ENCODE data around the gene ZSWIM2. TPM values are rescaled to one million over a fixed set of nuclear protein-coding genes. Genes with fewer than 3 reads are reported as not detected.

Gene ZSWIM2
- total RNA-seq, 4 donors from 2014 or later: not detected

DNA sequence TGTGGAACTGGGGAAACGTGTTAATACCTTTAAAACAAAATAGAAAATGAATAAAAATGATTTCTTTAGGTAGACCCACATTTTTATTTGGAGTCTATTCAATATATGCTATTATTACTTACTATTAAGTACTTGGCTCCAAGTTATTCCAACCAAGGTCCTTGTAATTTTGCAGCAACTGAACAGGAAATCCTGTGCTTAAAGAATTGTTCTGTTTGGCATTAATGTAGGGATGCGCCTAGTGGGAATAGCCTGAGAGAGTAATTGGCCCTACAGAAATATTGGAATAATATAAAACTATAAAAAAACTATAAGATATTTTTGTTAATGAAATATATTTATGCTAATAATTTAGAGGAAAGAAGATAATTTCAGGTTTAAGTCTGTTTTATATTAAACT, 22.9 kb upstream of the ZSWIM2 start:
- H3K27me3 ChIP-seq: no peaks in the 10 kb centered on the region
- no peaks in the 10 kb centered on the region for H3K36me3 ChIP-seq
- WGBS, 2 donors: 73 to 85% methylated on average over 2 of the region's 2 CpGs
- no peak overlapping the region for H3K4me3 ChIP-seq
- no peak overlapping the region for H3K27ac ChIP-seq
- H3K4me1 ChIP-seq: peaks cover 0 to 5% (median 0%) of the 10 kb centered on the region in 4 donors
- DNase-seq (ENCODE audit: low spot score in 2 of 2): no peak
- H3K9me3 ChIP-seq: no peaks in the 10 kb centered on the region
- no peak for TF ChIP-seq EP300 (IDR thresholded peaks at IDR 0.05)
- TF ChIP-seq, protein P1, sequence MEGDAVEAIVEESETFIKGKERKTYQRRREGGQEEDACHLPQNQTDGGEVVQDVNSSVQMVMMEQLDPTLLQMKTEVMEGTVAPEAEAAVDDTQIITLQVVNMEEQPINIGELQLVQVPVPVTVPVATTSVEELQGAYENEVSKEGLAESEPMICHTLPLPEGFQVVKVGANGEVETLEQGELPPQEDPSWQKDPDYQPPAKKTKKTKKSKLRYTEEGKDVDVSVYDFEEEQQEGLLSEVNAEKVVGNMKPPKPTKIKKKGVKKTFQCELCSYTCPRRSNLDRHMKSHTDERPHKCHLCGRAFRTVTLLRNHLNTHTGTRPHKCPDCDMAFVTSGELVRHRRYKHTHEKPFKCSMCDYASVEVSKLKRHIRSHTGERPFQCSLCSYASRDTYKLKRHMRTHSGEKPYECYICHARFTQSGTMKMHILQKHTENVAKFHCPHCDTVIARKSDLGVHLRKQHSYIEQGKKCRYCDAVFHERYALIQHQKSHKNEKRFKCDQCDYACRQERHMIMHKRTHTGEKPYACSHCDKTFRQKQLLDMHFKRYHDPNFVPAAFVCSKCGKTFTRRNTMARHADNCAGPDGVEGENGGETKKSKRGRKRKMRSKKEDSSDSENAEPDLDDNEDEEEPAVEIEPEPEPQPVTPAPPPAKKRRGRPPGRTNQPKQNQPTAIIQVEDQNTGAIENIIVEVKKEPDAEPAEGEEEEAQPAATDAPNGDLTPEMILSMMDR (IDR thresholded peaks at IDR 0.05): no peak
- TF ChIP-seq POLR2A (IDR thresholded peaks at IDR 0.05): no peak

DNA sequence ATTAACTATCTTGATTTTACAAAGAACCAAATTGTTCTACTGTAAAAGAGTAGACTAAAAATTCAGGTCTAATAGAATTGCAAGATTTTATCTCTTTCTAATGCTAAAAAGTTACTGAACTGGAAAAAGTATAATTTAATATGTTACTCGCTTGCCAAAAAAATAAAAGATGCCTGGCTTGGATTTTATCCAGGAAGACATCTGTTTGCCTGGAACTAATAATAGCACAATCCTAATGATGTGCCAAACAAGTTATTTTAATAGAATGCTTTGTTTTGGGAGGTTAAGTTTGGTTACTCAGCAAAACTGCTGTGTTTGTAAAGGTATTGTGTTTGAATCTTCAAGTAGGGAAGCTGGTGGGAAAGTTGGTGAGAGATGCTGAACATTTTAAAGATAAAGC, 19.4 kb upstream of the ZSWIM2 start:
- no peaks in the 10 kb centered on the region for H3K36me3 ChIP-seq
- 46 to 54% methylated on average over 1 of the region's 1 CpG for WGBS, 2 donors
- no peak overlapping the region for H3K27ac ChIP-seq
- H3K9me3 ChIP-seq: no peaks in the 10 kb centered on the region
- TF ChIP-seq EP300 (IDR thresholded peaks at IDR 0.05): no peak
- TF ChIP-seq, protein P1 (IDR thresholded peaks at IDR 0.05): no peak
- no peak for TF ChIP-seq POLR2A (IDR thresholded peaks at IDR 0.05)
- DNase-seq (ENCODE audit: low spot score in 2 of 2): no peak
- no peaks in the 10 kb centered on the region for H3K27me3 ChIP-seq
- H3K4me1 ChIP-seq: peaks cover 0 to 5% (median 0%) of the 10 kb centered on the region in 4 donors
- H3K4me3 ChIP-seq: no peak overlapping the region

DNA sequence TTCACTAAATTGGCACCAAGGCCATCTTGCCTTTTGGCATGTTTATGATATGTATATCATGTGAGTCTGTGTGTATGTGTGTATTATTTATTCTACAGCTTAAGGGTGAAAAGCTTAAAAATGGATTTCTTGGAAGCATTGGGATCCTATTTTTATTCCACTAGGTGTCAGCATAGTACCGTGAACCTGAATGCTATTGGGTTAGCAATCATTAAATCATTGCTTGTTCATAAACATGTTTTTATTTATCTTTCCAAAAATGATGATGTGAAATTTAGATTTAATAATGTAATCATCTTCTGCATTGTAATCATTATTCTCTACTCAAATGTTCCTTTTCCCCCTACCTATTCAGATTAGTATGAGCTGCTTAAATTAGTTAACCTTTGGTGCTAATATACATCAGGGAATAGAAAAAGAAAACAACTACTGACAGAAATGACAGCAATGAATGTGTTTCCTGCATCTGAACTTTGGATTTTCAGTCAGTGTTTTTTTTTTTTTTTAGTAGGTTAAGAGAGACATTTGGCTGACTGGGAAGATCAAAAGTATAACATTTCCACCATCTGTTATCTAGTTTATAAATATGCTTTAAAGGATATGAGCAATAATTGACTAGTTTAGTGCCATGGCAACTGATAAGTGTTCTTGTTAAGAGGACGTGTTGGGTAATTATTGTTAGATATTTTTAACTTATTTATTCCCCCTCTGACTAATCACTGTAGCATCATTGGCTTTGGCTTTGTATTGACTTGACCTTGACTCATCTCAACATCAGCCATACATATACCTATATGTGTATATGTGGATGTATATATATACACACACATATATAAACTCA, 14.1 kb upstream of the ZSWIM2 start:
- Histone ChIP-seq H3K4me3 (no peak overlapping the region), H3K36me3 (no peaks in the 10 kb centered on the region), H3K9me3 (no peaks in the 10 kb centered on the region), H3K4me1 (peaks cover 0 to 5% (median 0%) of the 10 kb centered on the region in 4 donors), H3K27me3 (no peaks in the 10 kb centered on the region), H3K27ac (no peak overlapping the region)
- 6 to 9% methylated on average over 2 of the region's 2 CpGs for WGBS, 2 donors
- DNase-seq (ENCODE audit: low spot score in 2 of 2): no peak
- no peak for TF ChIP-seq EP300 (IDR thresholded peaks at IDR 0.05)
- TF ChIP-seq, protein P1 (IDR thresholded peaks at IDR 0.05): peak; percentile 47 to 75 (median 61)

DNA sequence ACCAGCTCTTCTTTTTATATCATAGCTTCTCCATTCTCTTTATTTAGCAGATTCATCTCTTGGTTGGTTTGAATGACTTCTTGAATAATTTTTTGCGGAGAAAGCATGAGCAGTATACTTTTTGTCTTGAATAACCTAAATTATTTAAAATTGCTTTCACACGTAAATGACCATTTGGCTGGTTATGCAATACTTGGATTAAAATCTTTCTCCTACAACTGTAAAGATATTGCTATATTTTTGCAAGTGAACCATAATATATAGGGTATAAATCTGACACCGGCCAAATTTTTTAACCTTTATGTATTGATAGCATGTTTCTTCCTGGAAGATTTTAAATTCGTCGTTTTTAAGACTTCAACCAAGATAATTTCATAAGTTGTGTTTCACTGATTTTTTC, 6.2 kb upstream of the ZSWIM2 start:
- WGBS, 2 donors: 93% methylated on average over 5 of the region's 5 CpGs
- Histone ChIP-seq H3K36me3 (no peaks in the 10 kb centered on the region), H3K4me1 (no peaks in the 10 kb centered on the region), H3K4me3 (no peak overlapping the region), H3K27me3 (no peaks in the 10 kb centered on the region), H3K9me3 (peaks cover 0 to 6% (median 1%) of the 10 kb centered on the region in 4 donors), H3K27ac (no peak overlapping the region)
- TF ChIP-seq POLR2A (IDR thresholded peaks at IDR 0.05) (no peak), EP300 (IDR thresholded peaks at IDR 0.05) (no peak)
- TF ChIP-seq, protein P1 (IDR thresholded peaks at IDR 0.05): no peak
- DNase-seq (ENCODE audit: low spot score in 2 of 2): no peak

DNA sequence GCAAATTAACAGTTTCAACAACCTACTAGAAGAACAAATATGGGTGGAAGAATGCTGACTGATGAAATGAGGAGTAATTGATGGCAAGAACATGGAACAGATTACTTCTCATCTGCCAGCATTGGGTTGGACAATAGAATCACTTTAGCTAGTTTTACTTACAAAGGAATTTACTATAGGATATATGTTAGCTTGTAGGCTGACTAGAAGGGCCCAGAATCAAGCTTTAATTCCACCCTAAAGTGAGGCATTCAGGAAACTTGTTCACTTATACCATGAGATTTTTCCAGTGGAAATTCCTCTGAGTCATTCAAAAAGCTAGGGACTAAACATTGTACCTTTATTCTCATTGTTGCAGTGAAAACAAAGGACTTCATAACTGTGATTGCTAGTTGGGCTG, 5.0 kb upstream of the ZSWIM2 start:
- peaks cover 0 to under 1% (median 0%) of the 10 kb centered on the region in 4 donors for H3K4me1 ChIP-seq
- H3K27me3 ChIP-seq: no peaks in the 10 kb centered on the region
- H3K9me3 ChIP-seq: peaks cover 0 to 6% (median 1%) of the 10 kb centered on the region in 4 donors
- no peak overlapping the region for H3K4me3 ChIP-seq
- H3K27ac ChIP-seq: no peak overlapping the region
- H3K36me3 ChIP-seq: no peaks in the 10 kb centered on the region
- TF ChIP-seq, protein P1 (IDR thresholded peaks at IDR 0.05): no peak
- TF ChIP-seq POLR2A (IDR thresholded peaks at IDR 0.05) (no peak), EP300 (IDR thresholded peaks at IDR 0.05) (no peak)
- DNase-seq (ENCODE audit: low spot score in 2 of 2): no peak

All from tibial nerve (tissue), 4 donors.